ENCODE measurements around the gene UBA5. TPM values are rescaled to one million over a fixed set of nuclear protein-coding genes. Genes with fewer than 3 reads are reported as not detected.

UBA5 gene
- total and polyA plus RNA-seq, 4 donors, result 15.3 to 51.9 (median 36.0) TPM

DNA sequence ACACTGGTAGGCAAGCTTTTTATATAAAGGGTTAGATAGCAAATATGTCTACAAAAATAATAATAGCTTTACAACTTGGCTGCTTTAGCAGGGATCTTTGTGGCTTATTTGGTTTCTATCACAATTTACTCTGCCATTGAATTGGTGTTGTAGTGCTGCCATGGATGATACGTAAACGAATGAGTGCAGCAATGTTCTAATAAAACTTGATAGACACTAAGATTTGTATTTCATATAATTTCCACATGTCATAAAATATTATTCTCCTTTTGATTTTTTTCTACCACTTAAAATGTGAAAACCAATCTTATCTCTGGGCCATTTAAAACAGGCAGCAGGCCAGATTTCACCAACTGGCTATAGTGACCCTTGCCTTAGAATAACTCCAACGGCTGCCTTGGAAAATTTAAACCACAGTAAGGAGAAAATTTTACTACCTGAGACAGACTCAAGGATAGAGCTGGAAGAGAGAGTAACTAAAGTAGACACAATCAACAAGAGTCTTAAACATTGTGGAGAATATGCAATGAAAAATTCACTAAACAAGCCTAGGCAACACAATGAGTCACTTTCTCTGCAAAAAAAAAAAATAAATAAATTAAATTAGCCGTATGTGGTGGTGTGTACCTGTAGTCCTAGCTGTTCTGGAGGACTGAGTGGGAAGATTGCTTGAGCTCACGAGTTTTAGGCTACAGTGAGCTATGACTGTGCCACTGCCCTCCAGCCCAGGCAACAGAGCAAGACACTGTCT is 54.0 kb downstream of the UBA5 start:
- Histone ChIP-seq H3K9me3 (ENCODE audit: control insufficient read depth in 4 of 4, low read length in 3 of 4) (no peaks in the 10 kb centered on the region), H3K36me3 (ENCODE audit: control insufficient read depth in 4 of 4, insufficient read depth in 3 of 4, low read depth in 1 of 4, low read length in 3 of 4) (peaks cover 1 to 36% (median 17%) of the 10 kb centered on the region in 4 donors), H3K9ac (ENCODE audit: low read depth in 1 of 2, low read length in 2 of 2) (no peak overlapping the region), H3K27ac (ENCODE audit: low read depth in 1 of 2, low read length in 2 of 2) (no peak overlapping the region), H3K4me1 (ENCODE audit: control insufficient read depth in 4 of 4, insufficient read depth in 4 of 4, low read length in 3 of 4) (peaks cover 0 to 5% (median under 1%) of the 10 kb centered on the region in 4 donors), H3K27me3 (ENCODE audit: control insufficient read depth in 4 of 4, insufficient read depth in 4 of 4, low read length in 3 of 4) (no peaks in the 10 kb centered on the region), H3K4me3 (ENCODE audit: low read depth in 1 of 3, low read length in 3 of 3) (no peak overlapping the region)
- WGBS, result 80% methylated on average over 5 of the region's 5 CpGs
- TF ChIP-seq GABPA (IDR thresholded peaks at IDR 0.05 in 1 of 2, conservative IDR thresholded peaks at IDR 0.05 in 1 of 2), result no peak
- TF ChIP-seq, protein P1, sequence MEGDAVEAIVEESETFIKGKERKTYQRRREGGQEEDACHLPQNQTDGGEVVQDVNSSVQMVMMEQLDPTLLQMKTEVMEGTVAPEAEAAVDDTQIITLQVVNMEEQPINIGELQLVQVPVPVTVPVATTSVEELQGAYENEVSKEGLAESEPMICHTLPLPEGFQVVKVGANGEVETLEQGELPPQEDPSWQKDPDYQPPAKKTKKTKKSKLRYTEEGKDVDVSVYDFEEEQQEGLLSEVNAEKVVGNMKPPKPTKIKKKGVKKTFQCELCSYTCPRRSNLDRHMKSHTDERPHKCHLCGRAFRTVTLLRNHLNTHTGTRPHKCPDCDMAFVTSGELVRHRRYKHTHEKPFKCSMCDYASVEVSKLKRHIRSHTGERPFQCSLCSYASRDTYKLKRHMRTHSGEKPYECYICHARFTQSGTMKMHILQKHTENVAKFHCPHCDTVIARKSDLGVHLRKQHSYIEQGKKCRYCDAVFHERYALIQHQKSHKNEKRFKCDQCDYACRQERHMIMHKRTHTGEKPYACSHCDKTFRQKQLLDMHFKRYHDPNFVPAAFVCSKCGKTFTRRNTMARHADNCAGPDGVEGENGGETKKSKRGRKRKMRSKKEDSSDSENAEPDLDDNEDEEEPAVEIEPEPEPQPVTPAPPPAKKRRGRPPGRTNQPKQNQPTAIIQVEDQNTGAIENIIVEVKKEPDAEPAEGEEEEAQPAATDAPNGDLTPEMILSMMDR (IDR thresholded peaks at IDR 0.05; ENCODE audit: low read depth, low read length, missing input control), result no peak
- TF ChIP-seq FOXA2 (IDR thresholded peaks at IDR 0.05), result no peak
- TF ChIP-seq, protein P2, sequence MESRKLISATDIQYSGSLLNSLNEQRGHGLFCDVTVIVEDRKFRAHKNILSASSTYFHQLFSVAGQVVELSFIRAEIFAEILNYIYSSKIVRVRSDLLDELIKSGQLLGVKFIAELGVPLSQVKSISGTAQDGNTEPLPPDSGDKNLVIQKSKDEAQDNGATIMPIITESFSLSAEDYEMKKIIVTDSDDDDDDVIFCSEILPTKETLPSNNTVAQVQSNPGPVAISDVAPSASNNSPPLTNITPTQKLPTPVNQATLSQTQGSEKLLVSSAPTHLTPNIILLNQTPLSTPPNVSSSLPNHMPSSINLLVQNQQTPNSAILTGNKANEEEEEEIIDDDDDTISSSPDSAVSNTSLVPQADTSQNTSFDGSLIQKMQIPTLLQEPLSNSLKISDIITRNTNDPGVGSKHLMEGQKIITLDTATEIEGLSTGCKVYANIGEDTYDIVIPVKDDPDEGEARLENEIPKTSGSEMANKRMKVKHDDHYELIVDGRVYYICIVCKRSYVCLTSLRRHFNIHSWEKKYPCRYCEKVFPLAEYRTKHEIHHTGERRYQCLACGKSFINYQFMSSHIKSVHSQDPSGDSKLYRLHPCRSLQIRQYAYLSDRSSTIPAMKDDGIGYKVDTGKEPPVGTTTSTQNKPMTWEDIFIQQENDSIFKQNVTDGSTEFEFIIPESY (IDR thresholded peaks at IDR 0.05), result no peak
- TF ChIP-seq, protein P3, sequence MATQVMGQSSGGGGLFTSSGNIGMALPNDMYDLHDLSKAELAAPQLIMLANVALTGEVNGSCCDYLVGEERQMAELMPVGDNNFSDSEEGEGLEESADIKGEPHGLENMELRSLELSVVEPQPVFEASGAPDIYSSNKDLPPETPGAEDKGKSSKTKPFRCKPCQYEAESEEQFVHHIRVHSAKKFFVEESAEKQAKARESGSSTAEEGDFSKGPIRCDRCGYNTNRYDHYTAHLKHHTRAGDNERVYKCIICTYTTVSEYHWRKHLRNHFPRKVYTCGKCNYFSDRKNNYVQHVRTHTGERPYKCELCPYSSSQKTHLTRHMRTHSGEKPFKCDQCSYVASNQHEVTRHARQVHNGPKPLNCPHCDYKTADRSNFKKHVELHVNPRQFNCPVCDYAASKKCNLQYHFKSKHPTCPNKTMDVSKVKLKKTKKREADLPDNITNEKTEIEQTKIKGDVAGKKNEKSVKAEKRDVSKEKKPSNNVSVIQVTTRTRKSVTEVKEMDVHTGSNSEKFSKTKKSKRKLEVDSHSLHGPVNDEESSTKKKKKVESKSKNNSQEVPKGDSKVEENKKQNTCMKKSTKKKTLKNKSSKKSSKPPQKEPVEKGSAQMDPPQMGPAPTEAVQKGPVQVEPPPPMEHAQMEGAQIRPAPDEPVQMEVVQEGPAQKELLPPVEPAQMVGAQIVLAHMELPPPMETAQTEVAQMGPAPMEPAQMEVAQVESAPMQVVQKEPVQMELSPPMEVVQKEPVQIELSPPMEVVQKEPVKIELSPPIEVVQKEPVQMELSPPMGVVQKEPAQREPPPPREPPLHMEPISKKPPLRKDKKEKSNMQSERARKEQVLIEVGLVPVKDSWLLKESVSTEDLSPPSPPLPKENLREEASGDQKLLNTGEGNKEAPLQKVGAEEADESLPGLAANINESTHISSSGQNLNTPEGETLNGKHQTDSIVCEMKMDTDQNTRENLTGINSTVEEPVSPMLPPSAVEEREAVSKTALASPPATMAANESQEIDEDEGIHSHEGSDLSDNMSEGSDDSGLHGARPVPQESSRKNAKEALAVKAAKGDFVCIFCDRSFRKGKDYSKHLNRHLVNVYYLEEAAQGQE (IDR thresholded peaks at IDR 0.05), result no peak
- no peak for DNase-seq (ENCODE audit: low spot score)

DNA sequence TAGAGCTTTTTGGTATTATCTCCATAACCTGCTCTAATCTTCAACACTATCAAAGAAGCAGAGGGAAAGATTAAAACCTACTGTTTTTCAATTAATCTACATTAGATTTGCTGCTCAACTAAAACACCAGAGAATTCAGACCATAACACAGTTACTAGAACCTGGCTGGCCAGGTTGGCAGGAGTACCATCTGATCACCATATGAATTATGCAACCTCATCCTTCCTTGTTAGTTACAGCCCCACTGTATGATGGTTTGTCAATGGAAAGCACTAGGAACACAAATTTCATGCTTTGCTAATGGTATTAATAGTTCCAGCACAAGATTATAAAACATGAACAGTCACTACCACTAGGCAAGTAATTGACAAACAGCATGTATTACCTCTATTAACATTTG is 56.2 kb downstream of the UBA5 start:
- H3K9ac ChIP-seq (ENCODE audit: low read depth in 1 of 2, low read length in 2 of 2), result no peak overlapping the region
- H3K36me3 ChIP-seq (ENCODE audit: control insufficient read depth in 4 of 4, insufficient read depth in 3 of 4, low read depth in 1 of 4, low read length in 3 of 4), result peaks cover 1 to 25% (median 7%) of the 10 kb centered on the region in 4 donors
- no peaks in the 10 kb centered on the region for H3K9me3 ChIP-seq (ENCODE audit: control insufficient read depth in 4 of 4, low read length in 3 of 4)
- no peak for DNase-seq (ENCODE audit: low spot score)
- no peaks in the 10 kb centered on the region for H3K27me3 ChIP-seq (ENCODE audit: control insufficient read depth in 4 of 4, insufficient read depth in 4 of 4, low read length in 3 of 4)
- H3K27ac ChIP-seq (ENCODE audit: low read depth in 1 of 2, low read length in 2 of 2), result no peak overlapping the region
- peaks cover 5 to 15% (median 8%) of the 10 kb centered on the region in 4 donors for H3K4me1 ChIP-seq (ENCODE audit: control insufficient read depth in 4 of 4, insufficient read depth in 4 of 4, low read length in 3 of 4)
- no peak overlapping the region for H3K4me3 ChIP-seq (ENCODE audit: low read depth in 1 of 3, low read length in 3 of 3)
- TF ChIP-seq HNF4G (IDR thresholded peaks at IDR 0.05) (no peak), NR2F2 (IDR thresholded peaks at IDR 0.05) (no peak), EGR1 (IDR thresholded peaks at IDR 0.05; ENCODE audit: low read depth in 2 of 2) (no peak), RXRA (IDR thresholded peaks at IDR 0.05) (no peak), HNF4A (conservative IDR thresholded peaks at IDR 0.05) (no peak), RAD21 (IDR thresholded peaks at IDR 0.05) (no peak), JUND (IDR thresholded peaks at IDR 0.05) (no peak), TAF1 (conservative IDR thresholded peaks at IDR 0.05) (no peak), FOXA1 (IDR thresholded peaks at IDR 0.05) (no peak), GABPA (IDR thresholded peaks at IDR 0.05 in 1 of 2, conservative IDR thresholded peaks at IDR 0.05 in 1 of 2) (no peak), FOXA2 (IDR thresholded peaks at IDR 0.05) (no peak)
- TF ChIP-seq, protein P2 (IDR thresholded peaks at IDR 0.05), result no peak
- TF ChIP-seq, protein P3 (IDR thresholded peaks at IDR 0.05), result no peak
- TF ChIP-seq, protein P1 (IDR thresholded peaks at IDR 0.05; ENCODE audit: low read depth, low read length, missing input control), result no peak

Measured in liver (tissue), 9 donors.